ENCODE data around the gene SSC5D. TPM values are rescaled to one million over a fixed set of nuclear protein-coding genes. Genes with fewer than 3 reads are reported as not detected.

SSC5D gene
- polyA plus RNA-seq, 2 donors: 0.92 to 1.0 TPM

- H3K4me1 ChIP-seq (ENCODE audit: control insufficient read depth in 2 of 2, insufficient read depth in 2 of 2, low read length in 1 of 2): peaks cover 6 to 9% of the 10 kb centered on the region in 2 donors
- H3K4me3 ChIP-seq (ENCODE audit: low read depth in 1 of 2, low read length in 2 of 2): peak within 1 kb of the TSS; percentile 45 to 47
- H3K27ac ChIP-seq (ENCODE audit: low read depth in 2 of 2, low read length in 1 of 2): peak within 1 kb of the TSS; percentile 75 to 79
- H3K9me3 ChIP-seq (ENCODE audit: control insufficient read depth in 2 of 2, insufficient read depth in 1 of 2, low read depth in 1 of 2, low read length in 1 of 2): no peaks in the 10 kb centered on the region
- peaks cover 0 to 17% of the 10 kb centered on the region in 2 donors for H3K36me3 ChIP-seq (ENCODE audit: control insufficient read depth in 2 of 2, insufficient read depth in 2 of 2, low read length in 1 of 2)
- H3K27me3 ChIP-seq (ENCODE audit: control insufficient read depth in 1 of 2, insufficient read depth in 2 of 2, low read length in 2 of 2): no peaks in the 10 kb centered on the region
- WGBS, 2 donors: 2% methylated on average over 75 to 78 of the region's 78 CpGs
Observed at GRCh38 chr19:55484593-55485438, 3.4 kb upstream of the SSC5D start, which contains the start of gene NAT14. NAT14 (plus strand) TSS chr19:55485188; CDS start chr19:55485709, 521 bp downstream.

DNA sequence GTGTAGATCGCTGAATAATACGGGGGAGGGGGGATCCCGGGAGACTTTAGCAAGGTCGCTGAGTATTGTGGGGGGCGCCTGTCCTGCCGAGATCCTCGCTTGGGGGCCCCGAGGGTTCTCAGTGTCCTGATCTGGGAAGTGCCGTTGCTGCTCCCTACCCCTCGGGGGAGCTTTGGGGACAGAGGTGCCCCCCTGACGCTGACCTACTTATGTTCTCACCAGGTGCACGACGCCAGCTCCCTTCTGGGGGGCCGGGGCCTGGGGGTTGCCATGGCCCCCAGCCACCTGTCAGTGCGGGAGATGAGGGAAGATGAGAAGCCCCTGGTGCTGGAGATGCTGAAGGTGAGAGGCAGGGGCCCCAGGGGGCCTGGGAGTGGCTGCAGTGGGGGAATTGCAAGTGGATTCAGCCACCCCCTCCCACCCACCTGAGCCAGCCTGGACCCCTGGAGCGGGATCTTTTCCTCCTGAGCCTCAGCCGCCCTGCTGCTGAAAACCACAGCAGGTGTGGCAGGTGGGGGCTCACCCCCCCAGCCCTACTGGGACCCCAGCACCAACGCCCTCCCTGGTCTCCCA, 2.7 kb upstream of the SSC5D start:
- no peaks in the 10 kb centered on the region for H3K27me3 ChIP-seq (ENCODE audit: control insufficient read depth in 1 of 2, insufficient read depth in 2 of 2, low read length in 2 of 2)
- peaks cover 0 to 17% of the 10 kb centered on the region in 2 donors for H3K36me3 ChIP-seq (ENCODE audit: control insufficient read depth in 2 of 2, insufficient read depth in 2 of 2, low read length in 1 of 2)
- H3K9me3 ChIP-seq (ENCODE audit: control insufficient read depth in 2 of 2, insufficient read depth in 1 of 2, low read depth in 1 of 2, low read length in 1 of 2): no peaks in the 10 kb centered on the region
- 25 to 27% methylated on average over 13 to 18 of the region's 18 CpGs for WGBS, 2 donors
- H3K4me3 ChIP-seq (ENCODE audit: low read depth in 1 of 2, low read length in 2 of 2): peak overlapping the region; percentile 45 to 47
- peaks cover 6 to 9% of the 10 kb centered on the region in 2 donors for H3K4me1 ChIP-seq (ENCODE audit: control insufficient read depth in 2 of 2, insufficient read depth in 2 of 2, low read length in 1 of 2)
- H3K27ac ChIP-seq (ENCODE audit: low read depth in 2 of 2, low read length in 1 of 2): peak overlapping the region; percentile 75 to 79

GRCh38 chr19:55486043-55486970, 1.9 kb upstream of the SSC5D start:
- Histone ChIP-seq H3K4me3 (ENCODE audit: low read depth in 1 of 2, low read length in 2 of 2) (no peak overlapping the region), H3K36me3 (ENCODE audit: control insufficient read depth in 2 of 2, insufficient read depth in 2 of 2, low read length in 1 of 2) (peaks cover 0 to 17% of the 10 kb centered on the region in 2 donors), H3K27me3 (ENCODE audit: control insufficient read depth in 1 of 2, insufficient read depth in 2 of 2, low read length in 2 of 2) (no peaks in the 10 kb centered on the region), H3K4me1 (ENCODE audit: control insufficient read depth in 2 of 2, insufficient read depth in 2 of 2, low read length in 1 of 2) (peaks cover 6 to 9% of the 10 kb centered on the region in 2 donors), H3K9me3 (ENCODE audit: control insufficient read depth in 2 of 2, insufficient read depth in 1 of 2, low read depth in 1 of 2, low read length in 1 of 2) (no peaks in the 10 kb centered on the region), H3K27ac (ENCODE audit: low read depth in 2 of 2, low read length in 1 of 2) (peak overlapping the region; percentile 77 to 84)
- 66 to 79% methylated on average over 53 of the region's 53 CpGs for WGBS, 2 donors

GRCh38 chr19:55486971-55487923, 989 bp upstream of the SSC5D start:
- Histone ChIP-seq H3K27me3 (ENCODE audit: control insufficient read depth in 1 of 2, insufficient read depth in 2 of 2, low read length in 2 of 2) (no peaks in the 10 kb centered on the region), H3K36me3 (ENCODE audit: control insufficient read depth in 2 of 2, insufficient read depth in 2 of 2, low read length in 1 of 2) (peaks cover 0 to 17% of the 10 kb centered on the region in 2 donors), H3K27ac (ENCODE audit: low read depth in 2 of 2, low read length in 1 of 2) (peak overlapping the region; percentile 77 to 84), H3K9me3 (ENCODE audit: control insufficient read depth in 2 of 2, insufficient read depth in 1 of 2, low read depth in 1 of 2, low read length in 1 of 2) (no peaks in the 10 kb centered on the region), H3K4me3 (ENCODE audit: low read depth in 1 of 2, low read length in 2 of 2) (no peak overlapping the region), H3K4me1 (ENCODE audit: control insufficient read depth in 2 of 2, insufficient read depth in 2 of 2, low read length in 1 of 2) (peaks cover 9 to 15% of the 10 kb centered on the region in 2 donors)
- 18 to 27% methylated on average over 27 of the region's 27 CpGs for WGBS, 2 donors

DNA sequence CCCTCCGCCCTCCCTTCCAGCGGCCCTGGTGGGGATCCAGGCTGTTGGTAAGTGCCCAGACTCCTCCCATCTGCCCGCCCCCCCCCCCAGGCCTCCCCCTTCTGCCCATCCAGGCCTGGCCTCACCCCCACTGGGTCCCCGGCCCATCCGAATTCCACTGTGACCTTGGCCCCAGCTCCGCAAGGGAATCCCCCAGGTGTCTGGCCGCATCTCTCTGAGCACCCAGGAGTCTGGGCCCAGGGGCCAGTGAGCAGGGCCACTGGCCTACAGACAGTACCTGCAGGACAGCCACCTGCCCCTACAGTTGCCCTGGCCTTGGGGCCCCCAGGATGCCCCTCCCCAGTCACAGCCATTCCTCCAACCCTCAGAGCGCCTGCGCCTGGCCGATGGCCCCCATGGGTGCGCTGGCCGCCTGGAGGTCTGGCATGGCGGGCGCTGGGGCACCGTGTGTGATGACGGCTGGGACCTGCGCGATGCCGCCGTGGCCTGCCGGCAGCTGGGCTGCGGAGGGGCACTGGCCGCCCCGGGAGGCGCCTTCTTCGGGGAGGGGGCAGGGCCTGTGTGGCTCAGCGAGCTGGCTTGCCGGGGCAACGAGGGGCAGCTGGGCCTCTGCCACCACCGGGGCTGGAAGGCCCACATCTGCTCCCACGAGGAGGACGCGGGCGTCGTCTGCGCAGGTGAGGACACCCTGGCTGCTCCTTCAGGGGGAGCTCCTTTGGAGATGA, 912 bp downstream of the SSC5D start:
- no peaks in the 10 kb centered on the region for H3K36me3 ChIP-seq (ENCODE audit: control insufficient read depth in 2 of 2, insufficient read depth in 2 of 2, low read length in 1 of 2)
- no peaks in the 10 kb centered on the region for H3K9me3 ChIP-seq (ENCODE audit: control insufficient read depth in 2 of 2, insufficient read depth in 1 of 2, low read depth in 1 of 2, low read length in 1 of 2)
- H3K4me3 ChIP-seq (ENCODE audit: low read depth in 1 of 2, low read length in 2 of 2): no peak overlapping the region
- H3K4me1 ChIP-seq (ENCODE audit: control insufficient read depth in 2 of 2, insufficient read depth in 2 of 2, low read length in 1 of 2): peaks cover 9 to 14% of the 10 kb centered on the region in 2 donors
- peak overlapping the region; percentile 40 to 68 for H3K27ac ChIP-seq (ENCODE audit: low read depth in 2 of 2, low read length in 1 of 2)
- H3K27me3 ChIP-seq (ENCODE audit: control insufficient read depth in 1 of 2, insufficient read depth in 2 of 2, low read length in 2 of 2): no peaks in the 10 kb centered on the region
- 63 to 68% methylated on average over 27 to 36 of the region's 36 CpGs for WGBS, 2 donors

- H3K4me1 ChIP-seq (ENCODE audit: control insufficient read depth in 2 of 2, insufficient read depth in 2 of 2, low read length in 1 of 2): peaks cover 8 to 9% of the 10 kb centered on the region in 2 donors
- H3K4me3 ChIP-seq (ENCODE audit: low read depth in 1 of 2, low read length in 2 of 2): no peak overlapping the region
- no peaks in the 10 kb centered on the region for H3K9me3 ChIP-seq (ENCODE audit: control insufficient read depth in 2 of 2, insufficient read depth in 1 of 2, low read depth in 1 of 2, low read length in 1 of 2)
- H3K27ac ChIP-seq (ENCODE audit: low read depth in 2 of 2, low read length in 1 of 2): no peak overlapping the region
- no peaks in the 10 kb centered on the region for H3K27me3 ChIP-seq (ENCODE audit: control insufficient read depth in 1 of 2, insufficient read depth in 2 of 2, low read length in 2 of 2)
- 64 to 70% methylated on average over 20 to 21 of the region's 21 CpGs for WGBS, 2 donors
- no peaks in the 10 kb centered on the region for H3K36me3 ChIP-seq (ENCODE audit: control insufficient read depth in 2 of 2, insufficient read depth in 2 of 2, low read length in 1 of 2)
Observed at GRCh38 chr19:55489711-55490477, 1.7 kb downstream of the SSC5D start.

GRCh38 chr19:55490478-55491432, 2.5 kb downstream of the SSC5D start:
- Histone ChIP-seq H3K9me3 (ENCODE audit: control insufficient read depth in 2 of 2, insufficient read depth in 1 of 2, low read depth in 1 of 2, low read length in 1 of 2) (no peaks in the 10 kb centered on the region), H3K4me1 (ENCODE audit: control insufficient read depth in 2 of 2, insufficient read depth in 2 of 2, low read length in 1 of 2) (peaks cover 5 to 8% of the 10 kb centered on the region in 2 donors), H3K27me3 (ENCODE audit: control insufficient read depth in 1 of 2, insufficient read depth in 2 of 2, low read length in 2 of 2) (no peaks in the 10 kb centered on the region), H3K36me3 (ENCODE audit: control insufficient read depth in 2 of 2, insufficient read depth in 2 of 2, low read length in 1 of 2) (no peaks in the 10 kb centered on the region), H3K4me3 (ENCODE audit: low read depth in 1 of 2, low read length in 2 of 2) (no peak overlapping the region), H3K27ac (ENCODE audit: low read depth in 2 of 2, low read length in 1 of 2) (peak overlapping the region in 1 of 2 donors; percentile 28)
- WGBS, 2 donors: 75 to 78% methylated on average over 47 to 52 of the region's 52 CpGs
